GM15510 (cell line): ENCODE measurements around the gene MUSTN1.

Source experiments
- POLR2A ChIP-seq: IDR thresholded peaks from 3 replicates; pipeline ENCODE4 v1.6.1; 2011; ENCODE audit warnings: borderline replicate concordance; ENCODE audit not compliant: insufficient read length; ENCODE audit errors: extremely low read depth

The MUSTN1 gene

DNA sequence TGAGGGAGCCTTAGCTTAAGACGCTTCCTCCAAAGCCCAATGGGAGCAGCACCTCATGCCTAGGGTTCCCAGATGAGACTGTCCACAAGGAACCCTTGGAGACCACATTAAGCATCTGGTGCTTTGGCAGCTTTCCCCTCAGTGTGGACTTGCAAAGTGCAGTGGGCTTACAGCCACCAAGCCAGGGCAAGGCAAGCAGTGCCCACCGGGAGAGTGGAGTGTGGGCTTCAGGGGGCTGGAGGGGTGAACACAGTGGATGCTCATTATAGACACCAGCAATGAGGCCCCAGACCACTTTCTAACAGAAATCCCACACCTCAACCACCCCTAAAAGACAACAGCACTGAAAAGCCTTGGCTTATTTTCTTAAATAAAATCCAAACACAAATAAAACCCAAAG, 9.1 kb upstream of the MUSTN1 start:
- TF ChIP-seq POLR2A, result no peak

DNA sequence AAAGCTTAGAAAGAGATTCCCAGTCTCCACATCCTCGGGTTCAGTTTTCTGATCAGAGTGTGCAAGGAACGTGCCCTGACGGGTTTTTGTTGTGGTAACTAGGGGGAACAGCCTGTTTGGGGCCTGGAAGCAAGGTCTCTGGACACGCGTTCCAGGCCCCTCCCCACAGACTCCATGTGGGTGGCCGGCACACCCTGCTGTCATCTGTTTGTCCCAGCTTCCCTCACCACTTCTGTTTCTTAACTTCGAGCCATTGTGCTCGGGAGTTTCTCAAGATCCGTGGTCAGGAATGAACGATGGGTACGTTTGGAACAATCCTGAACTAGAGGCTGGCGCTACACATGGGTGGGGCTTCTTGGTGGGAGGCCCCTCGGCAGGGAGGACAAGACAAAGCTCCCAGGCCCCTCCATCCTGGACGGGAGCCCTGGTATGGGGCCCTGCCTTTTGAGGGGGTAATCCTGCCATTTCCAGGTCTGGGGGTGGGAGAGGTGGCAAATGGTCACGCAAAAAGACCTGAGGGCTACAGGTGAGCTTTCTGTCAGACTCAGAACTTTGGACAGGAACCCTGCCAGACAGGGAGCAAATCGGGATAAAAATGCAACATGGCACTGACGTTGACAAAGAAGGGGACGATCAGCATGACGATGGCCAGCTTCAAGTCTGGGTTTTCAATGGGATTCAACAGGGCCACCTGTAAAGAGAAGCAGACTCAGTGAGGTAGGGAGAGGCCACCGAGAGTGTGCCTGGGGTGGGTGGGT, 8.5 kb upstream of the MUSTN1 start:
- TF ChIP-seq POLR2A, result no peak

DNA sequence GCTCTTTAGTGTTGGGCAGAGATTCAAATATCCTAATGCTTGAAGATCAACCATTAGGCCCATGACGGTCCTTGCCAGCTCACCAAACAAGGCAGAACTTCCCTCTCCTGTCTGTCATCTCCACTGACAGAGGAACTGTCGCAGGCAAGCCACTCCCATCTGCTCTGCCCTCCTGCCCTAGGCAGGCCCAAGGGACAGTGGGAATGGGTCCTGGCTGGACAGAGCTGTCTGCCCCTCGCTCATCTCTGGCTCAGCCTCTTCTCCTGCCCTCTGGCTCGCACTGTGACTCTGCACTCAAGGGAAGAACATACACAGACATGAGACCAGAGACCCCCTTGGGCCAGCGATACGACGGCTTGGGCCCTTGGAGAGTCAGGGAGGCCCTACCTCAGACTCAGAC, 7.6 kb upstream of the MUSTN1 start:
- TF ChIP-seq POLR2A, result no peak

DNA sequence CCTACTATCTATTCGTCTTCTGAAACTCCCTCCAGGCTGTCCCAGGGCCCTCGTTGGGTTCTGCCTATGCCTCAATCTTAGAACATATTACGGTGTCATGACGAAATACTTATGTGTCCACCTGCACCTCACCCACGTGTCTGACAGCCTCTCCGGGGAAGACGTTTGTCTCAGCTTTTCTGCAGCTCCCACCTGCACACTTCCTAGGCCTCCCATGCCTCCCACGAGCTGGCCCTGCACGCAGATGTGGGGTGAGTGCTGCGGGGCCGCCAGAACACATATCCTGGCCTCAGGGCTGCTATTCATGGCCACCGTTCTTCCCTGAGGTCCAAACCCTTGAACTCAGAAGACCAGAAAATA, 7.1 kb upstream of the MUSTN1 start:
- TF ChIP-seq POLR2A, result no peak

DNA sequence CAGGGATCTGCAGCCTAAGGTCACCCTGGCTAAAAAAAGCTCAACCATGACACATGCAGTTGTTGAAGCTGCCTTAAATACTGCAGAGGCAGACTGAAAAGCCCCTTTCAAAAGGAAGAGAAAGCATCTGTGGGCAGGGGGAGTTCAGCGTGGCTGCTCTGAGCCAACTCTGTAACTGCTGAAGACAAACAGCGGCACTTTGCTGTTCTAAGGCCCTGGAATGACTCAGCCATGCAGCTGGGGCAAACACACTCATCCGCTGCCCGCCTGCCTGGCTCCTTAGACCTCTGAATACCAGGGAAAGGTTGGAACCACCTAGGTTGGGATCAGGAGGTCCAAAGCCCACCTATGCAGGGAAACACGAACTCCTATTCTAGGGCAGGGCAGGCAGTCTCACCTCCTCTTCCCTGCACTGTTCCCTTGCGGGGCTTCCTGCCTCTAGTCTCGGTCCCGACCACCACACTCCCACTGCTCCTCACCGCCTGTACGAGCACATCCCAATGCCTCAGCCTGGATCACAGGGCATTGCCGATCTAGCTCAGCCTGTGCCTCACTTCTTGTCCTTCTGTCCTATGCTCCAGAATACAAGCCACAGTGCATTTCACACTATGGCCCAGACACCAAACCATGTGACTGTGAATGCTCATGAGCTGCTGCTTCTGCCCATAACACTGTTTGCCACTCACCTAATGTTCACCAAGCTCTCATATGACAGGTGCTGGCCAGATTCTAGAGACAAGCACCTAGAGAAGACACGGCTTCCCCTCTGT, 6.6 kb upstream of the MUSTN1 start:
- TF ChIP-seq POLR2A, result no peak

DNA sequence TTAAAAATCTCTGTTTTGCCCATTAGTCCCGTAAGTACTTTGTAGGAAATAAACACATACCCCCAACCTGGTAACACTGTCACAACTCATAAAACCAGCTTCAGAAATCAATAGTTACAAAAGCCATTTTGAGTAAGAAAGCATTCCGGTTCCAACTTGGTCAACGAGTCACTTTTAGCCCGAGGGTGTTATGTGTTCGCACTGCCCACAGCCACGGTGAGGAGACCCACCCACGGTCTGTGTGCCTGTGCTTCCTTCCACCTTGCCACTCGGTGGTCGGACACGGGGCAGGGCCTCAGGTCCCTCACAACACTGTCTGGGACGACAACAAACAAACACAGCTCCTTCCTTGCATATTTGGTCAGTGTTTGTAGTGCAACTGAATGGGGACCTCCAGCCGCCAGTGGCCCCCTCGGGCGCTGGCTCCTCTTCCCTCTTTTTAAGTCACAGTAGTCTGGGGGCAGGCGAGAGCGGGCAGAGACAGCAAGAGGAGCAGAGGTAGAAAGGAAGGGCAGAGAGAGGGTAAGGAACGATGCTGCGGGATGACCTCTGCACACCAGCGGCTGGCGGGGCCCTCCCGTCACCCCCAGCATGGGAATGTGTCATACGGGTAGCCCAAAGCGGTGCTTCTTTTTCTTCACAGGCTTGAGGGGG, 5.2 kb upstream of the MUSTN1 start:
- no peak for TF ChIP-seq POLR2A

DNA sequence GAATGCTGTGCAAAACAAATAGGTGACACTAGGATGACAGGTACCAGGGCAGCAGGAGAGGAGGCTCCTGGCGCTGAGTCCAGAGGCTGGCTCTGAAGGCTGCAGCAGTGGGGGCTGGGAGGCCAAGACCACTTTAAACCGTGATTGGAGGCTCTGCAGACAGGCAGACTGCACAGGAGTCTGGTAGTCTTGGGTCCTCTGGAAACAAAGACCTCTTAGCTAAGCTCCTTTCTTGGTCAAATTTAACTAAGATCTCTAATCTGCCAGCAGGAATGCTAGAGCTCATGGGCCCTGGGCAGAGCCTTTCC, 4.4 kb upstream of the MUSTN1 start:
- no peak for TF ChIP-seq POLR2A

DNA sequence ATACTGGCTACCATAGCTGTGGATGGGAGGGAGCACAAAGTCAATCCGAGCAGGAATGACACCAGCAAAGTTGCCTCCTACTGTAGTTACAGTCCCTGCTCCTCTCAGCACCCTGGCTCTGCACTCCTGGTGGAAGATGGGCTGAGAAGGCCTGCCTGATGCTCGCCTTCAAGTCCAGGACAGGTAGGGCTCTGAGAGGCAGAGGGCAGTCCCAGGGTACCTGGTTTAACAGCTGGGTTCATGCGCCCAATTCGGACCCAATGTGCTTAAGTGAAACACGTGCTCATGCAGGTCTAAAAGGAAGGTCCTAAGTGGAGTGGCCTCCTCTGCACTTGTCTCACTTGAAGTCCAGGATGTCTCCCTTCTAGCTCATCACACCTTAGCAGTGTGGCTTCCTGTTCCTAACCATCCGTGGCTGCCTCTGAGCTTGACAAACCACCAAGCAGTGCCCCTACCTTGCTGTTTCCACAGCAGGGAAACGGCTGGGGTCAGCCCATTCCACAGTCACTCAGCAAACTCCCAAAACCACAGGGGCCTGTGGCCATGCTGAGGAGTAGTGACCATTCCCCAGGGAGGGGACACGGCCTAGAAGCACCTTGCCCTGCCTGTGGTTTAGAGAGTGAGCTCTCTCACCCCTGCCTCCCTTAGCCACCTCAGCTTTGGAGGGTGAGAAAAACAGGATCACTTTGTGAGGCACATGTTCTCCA, 3.9 kb upstream of the MUSTN1 start:
- TF ChIP-seq POLR2A, result no peak

DNA sequence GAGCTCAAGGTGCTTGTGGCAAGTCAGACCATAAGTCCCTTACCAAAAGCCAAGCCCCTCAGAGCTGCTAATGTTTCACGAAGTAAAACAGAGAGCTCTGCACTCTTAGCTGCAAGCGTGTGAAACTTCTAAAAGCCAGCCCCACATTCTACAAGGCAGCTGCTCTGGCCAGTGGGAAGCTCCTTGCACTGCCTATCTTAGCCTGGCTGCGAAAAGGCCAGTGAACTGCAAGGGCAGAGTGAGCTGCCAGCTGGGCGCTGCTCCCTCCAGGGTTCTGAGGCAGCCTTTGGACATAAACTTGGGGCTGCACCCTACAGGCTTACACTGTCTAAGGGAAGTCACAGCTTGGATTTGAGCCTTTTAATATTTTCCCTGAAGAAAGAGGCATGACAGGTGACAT, 2.2 kb upstream of the MUSTN1 start:
- no peak for TF ChIP-seq POLR2A

DNA sequence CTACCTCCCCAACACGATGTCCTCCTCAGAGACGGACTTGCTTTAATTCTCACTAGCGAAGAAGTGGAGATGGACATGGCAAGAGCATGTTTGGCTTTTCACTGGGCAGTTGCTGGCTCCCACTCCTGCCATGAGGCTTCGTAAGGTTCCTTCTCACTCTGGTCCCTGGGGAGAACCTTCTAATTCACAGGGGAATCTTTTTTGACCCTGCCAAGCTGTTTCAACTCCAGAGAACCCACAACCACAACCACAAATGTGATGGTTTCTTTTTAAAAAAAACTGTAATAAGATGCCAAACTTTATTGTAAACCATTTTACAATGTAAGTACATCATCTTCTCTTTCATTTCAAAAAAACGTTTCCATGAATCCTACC, 1.6 kb upstream of the MUSTN1 start:
- TF ChIP-seq POLR2A, result no peak

DNA sequence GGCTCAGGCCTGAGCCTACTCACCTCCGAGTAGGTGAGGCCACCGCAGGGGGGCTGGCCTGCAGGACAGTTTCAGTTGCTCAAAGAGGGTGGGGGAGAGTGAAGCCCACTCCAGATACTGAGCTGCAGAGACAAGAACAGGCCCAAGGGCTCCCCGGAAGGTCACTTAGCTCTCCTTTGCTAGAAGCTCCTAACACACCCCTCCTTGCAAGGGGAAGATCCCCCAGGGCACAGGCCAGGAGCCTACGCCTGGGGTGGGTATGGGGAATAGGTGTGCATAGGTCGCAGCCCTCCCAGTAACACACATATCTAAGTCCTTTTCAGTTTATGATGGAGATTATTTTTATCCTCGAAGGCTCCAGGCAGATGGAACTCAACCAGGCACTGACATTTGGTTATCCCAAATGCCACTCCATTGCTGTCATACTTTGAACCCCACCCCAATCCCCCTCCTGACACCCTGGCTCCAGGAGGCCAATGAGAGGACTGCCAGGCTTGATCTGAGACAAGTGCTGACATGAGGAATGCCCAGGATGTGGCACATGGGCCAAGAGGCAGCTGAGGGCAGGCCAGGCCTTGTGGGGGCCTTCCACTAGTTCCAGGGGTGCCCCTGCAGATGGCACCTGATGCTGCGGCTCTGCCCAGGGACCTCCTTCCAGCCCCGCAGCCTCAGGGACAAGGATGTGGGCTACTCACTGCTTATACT, 1.1 kb upstream of the MUSTN1 start:
- TF ChIP-seq POLR2A, result no peak

DNA sequence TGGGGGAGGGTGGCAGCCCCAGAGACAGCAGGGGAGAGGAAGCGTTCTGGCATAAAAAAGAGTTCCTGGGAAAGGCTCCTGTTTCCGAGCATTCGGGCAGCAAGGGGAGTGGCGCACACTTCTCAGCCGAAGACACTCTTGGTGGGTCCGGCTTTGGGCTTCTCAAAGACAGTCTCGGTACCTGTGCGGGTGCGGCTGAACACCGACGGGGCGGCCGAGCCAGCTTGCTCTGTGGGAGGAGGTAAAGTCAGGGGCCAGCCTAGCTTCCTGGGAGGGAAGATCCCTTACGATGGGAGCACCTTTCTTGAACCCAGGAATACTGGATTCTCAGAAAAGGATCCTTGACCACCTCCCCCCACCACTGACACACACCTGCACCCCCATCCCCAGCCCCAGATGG, 1.6 kb downstream of the MUSTN1 start:
- no peak for TF ChIP-seq POLR2A

DNA sequence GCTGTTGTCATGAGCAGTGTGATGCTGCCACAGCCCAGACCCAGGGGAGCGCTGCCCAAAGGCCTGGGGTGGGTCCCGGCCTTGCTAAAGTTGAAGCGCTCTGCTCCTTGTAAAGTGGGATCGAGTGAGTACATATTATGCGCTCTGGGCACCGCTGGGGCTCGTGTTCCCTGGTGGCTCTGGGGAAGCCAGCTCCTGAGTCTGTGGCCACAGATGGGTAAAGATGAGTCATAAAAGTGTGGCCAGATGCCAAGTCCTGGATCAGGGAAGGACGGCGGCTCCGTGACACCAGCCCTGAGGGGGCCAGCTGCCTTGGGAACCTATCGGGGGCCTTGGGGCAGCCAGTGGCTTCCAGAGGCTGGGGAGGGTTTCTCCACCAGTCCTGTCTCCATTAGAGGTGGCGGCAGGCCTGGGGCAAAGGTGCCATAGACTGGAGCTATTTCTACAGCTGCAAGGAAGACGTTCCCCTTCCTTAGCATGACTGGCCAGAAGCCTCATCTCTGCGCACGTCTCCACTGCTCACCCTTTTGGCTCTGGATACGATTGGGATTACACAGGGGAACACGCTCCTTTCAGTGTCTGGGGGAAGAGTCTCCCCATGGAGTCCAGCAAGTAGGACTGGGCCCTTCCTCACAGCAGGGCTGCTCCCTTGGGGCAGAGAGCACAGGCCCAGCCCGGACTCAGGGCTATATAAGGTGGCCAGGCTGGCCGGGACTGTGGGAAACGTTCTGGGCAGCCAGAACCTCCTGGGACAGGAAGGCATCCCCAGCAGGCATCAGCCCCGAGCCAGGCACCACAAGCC, 3.1 kb downstream of the MUSTN1 start:
- no peak for TF ChIP-seq POLR2A
